Activated CD4-positive, alpha-beta memory T cell treated with anti-CD3 and anti-CD28 coated beads for 36 hours (primary cell): Measurements from ENCODE around the gene GULP1. TPM values are rescaled to one million over a fixed set of nuclear protein-coding genes. Genes with fewer than 3 reads are reported as not detected.

Experiments
- CTCF ChIA-PET: fragments of 350-600 bp; sonication (Branson Sonifier 250); formaldehyde crosslinking; loops from one replicate; lab custom pipeline; 2021; ENCODE audit warnings: antibody characterized with exemption, inconsistent platforms; lab: Charles Lee
- POLR2A ChIA-PET: fragments of 350-600 bp; sonication (Branson Sonifier 250); formaldehyde crosslinking; loops from one replicate; lab custom pipeline; 2021; ENCODE audit warnings: antibody characterized with exemption; lab: Charles Lee
- DNase-seq: peaks from one replicate; pipeline ENCODE4 v3.0.0-alpha.2; 2020
- H3K27ac Mint-ChIP-seq: one replicate; pipeline ENCODE4 v1.8.0; 2021; ENCODE audit warnings: mixed read lengths
- H3K27me3 Mint-ChIP-seq: one replicate; pipeline ENCODE4 v1.8.0; 2021; ENCODE audit warnings: mixed read lengths
- H3K36me3 Mint-ChIP-seq: one replicate; pipeline ENCODE4 v1.8.0; 2021; ENCODE audit warnings: mixed read lengths
- H3K4me1 Mint-ChIP-seq: one replicate; pipeline ENCODE4 v1.8.0; 2021; ENCODE audit warnings: low read depth, mixed read lengths
- H3K4me3 Mint-ChIP-seq: one replicate; pipeline ENCODE4 v1.8.0; 2021; ENCODE audit warnings: mild to moderate bottlenecking, mixed read lengths
- H3K9me3 Mint-ChIP-seq: one replicate; pipeline ENCODE4 v1.8.0; 2021; ENCODE audit warnings: mixed read lengths
- intact Hi-C: fragments of 100-400 bp; cut with micrococcal nuclease; formaldehyde crosslinking; loops from one replicate; pipeline ENCODE4 v1.15.1; 2023
- total RNA-seq, 2 experiments: library from RNA; stranded (reverse); gene quantifications; one replicate each; pipeline ENCODE4 v1.2.3, GENCODE V29; 2021

GULP1 gene
- total RNA-seq, 2 experiments from 2014 or later = not detected

- Mint-ChIP-seq H3K4me1 (no peaks in the 10 kb centered on the region), H3K9me3 (no peaks in the 10 kb centered on the region), H3K27me3 (no peaks in the 10 kb centered on the region), H3K36me3 (no peaks in the 10 kb centered on the region), H3K27ac (no peak overlapping the region), H3K4me3 (no peak overlapping the region)
- POLR2A ChIA-PET = no interaction called here
- no peak for DNase-seq
- intact Hi-C loops = no loop called here
- CTCF ChIA-PET = no interaction called here
Observed at GRCh38 chr2:188332619-188333018, 40.9 kb downstream of the GULP1 start.

GRCh38 chr2:188333751-188334524 is 42.3 kb downstream of the GULP1 start:
- H3K4me1 Mint-ChIP-seq = no peaks in the 10 kb centered on the region
- DNase-seq = no peak
- no peaks in the 10 kb centered on the region for H3K27me3 Mint-ChIP-seq
- intact Hi-C loops = no loop called here
- H3K36me3 Mint-ChIP-seq = no peaks in the 10 kb centered on the region
- no peak overlapping the region for H3K27ac Mint-ChIP-seq
- H3K4me3 Mint-ChIP-seq = no peak overlapping the region
- POLR2A ChIA-PET = no interaction called here
- H3K9me3 Mint-ChIP-seq = no peaks in the 10 kb centered on the region
- CTCF ChIA-PET = no interaction called here

GRCh38 chr2:188338463-188338862 is 46.8 kb downstream of the GULP1 start:
- CTCF ChIA-PET = no interaction called here
- POLR2A ChIA-PET = no interaction called here
- Mint-ChIP-seq H3K4me1 (no peaks in the 10 kb centered on the region), H3K27ac (no peak overlapping the region), H3K9me3 (no peaks in the 10 kb centered on the region), H3K4me3 (no peak overlapping the region), H3K36me3 (no peaks in the 10 kb centered on the region), H3K27me3 (no peaks in the 10 kb centered on the region)
- intact Hi-C loops = no loop called here
- DNase-seq = no peak

GRCh38 chr2:188340257-188340656 is 48.6 kb downstream of the GULP1 start:
- DNase-seq = no peak
- Mint-ChIP-seq H3K4me1 (no peaks in the 10 kb centered on the region), H3K27ac (no peak overlapping the region), H3K36me3 (no peaks in the 10 kb centered on the region), H3K27me3 (no peaks in the 10 kb centered on the region), H3K4me3 (no peak overlapping the region), H3K9me3 (no peaks in the 10 kb centered on the region)
- POLR2A ChIA-PET = no interaction called here
- intact Hi-C loops = no loop called here
- CTCF ChIA-PET = no interaction called here

GRCh38 chr2:188345020-188345419 is 53.3 kb downstream of the GULP1 start:
- CTCF ChIA-PET = no interaction called here
- Mint-ChIP-seq H3K4me1 (no peaks in the 10 kb centered on the region), H3K9me3 (no peaks in the 10 kb centered on the region), H3K4me3 (no peak overlapping the region), H3K36me3 (no peaks in the 10 kb centered on the region), H3K27ac (no peak overlapping the region), H3K27me3 (no peaks in the 10 kb centered on the region)
- no peak for DNase-seq
- intact Hi-C loops = no loop called here
- POLR2A ChIA-PET = no interaction called here

- Mint-ChIP-seq H3K4me1 (no peaks in the 10 kb centered on the region), H3K27me3 (no peaks in the 10 kb centered on the region), H3K9me3 (no peaks in the 10 kb centered on the region), H3K4me3 (no peak overlapping the region), H3K27ac (no peak overlapping the region), H3K36me3 (no peaks in the 10 kb centered on the region)
- intact Hi-C loops = no loop called here
- POLR2A ChIA-PET = no interaction called here
- no peak for DNase-seq
- CTCF ChIA-PET = no interaction called here
Observed at GRCh38 chr2:188345426-188345825, 53.8 kb downstream of the GULP1 start.

GRCh38 chr2:188345831-188346458 is 54.3 kb downstream of the GULP1 start:
- Mint-ChIP-seq H3K27me3 (no peaks in the 10 kb centered on the region), H3K9me3 (no peaks in the 10 kb centered on the region), H3K4me1 (no peaks in the 10 kb centered on the region), H3K27ac (no peak overlapping the region), H3K4me3 (no peak overlapping the region), H3K36me3 (no peaks in the 10 kb centered on the region)
- CTCF ChIA-PET = no interaction called here
- intact Hi-C loops = no loop called here
- POLR2A ChIA-PET = no interaction called here
- DNase-seq = no peak

GRCh38 chr2:188349019-188349418 is 57.3 kb downstream of the GULP1 start:
- CTCF ChIA-PET = no interaction called here

GRCh38 chr2:188353282-188353681 is 61.6 kb downstream of the GULP1 start:
- intact Hi-C loops = no loop called here
- H3K27me3 Mint-ChIP-seq = no peaks in the 10 kb centered on the region
- H3K9me3 Mint-ChIP-seq = no peaks in the 10 kb centered on the region
- H3K4me1 Mint-ChIP-seq = no peaks in the 10 kb centered on the region
- no peak overlapping the region for H3K4me3 Mint-ChIP-seq
- CTCF ChIA-PET = no interaction called here
- H3K27ac Mint-ChIP-seq = no peak overlapping the region
- no peak for DNase-seq
- no peaks in the 10 kb centered on the region for H3K36me3 Mint-ChIP-seq
- POLR2A ChIA-PET = no interaction called here

More at GRCh38 chr2:188349019-188349418, 57.3 kb downstream of the GULP1 start:
- no peak overlapping the region for H3K27ac Mint-ChIP-seq
- intact Hi-C loops = no loop called here
- H3K27me3 Mint-ChIP-seq = no peaks in the 10 kb centered on the region
- H3K36me3 Mint-ChIP-seq = no peaks in the 10 kb centered on the region
- DNase-seq = no peak
- POLR2A ChIA-PET = no interaction called here
- no peak overlapping the region for H3K4me3 Mint-ChIP-seq
- H3K4me1 Mint-ChIP-seq = no peaks in the 10 kb centered on the region
- H3K9me3 Mint-ChIP-seq = no peaks in the 10 kb centered on the region

GRCh38 chr2:188360485-188361263 is 69.0 kb downstream of the GULP1 start:
- no peak overlapping the region for H3K27ac Mint-ChIP-seq
- no peaks in the 10 kb centered on the region for H3K4me1 Mint-ChIP-seq
- intact Hi-C loops = no loop called here
- H3K36me3 Mint-ChIP-seq = no peaks in the 10 kb centered on the region
- H3K9me3 Mint-ChIP-seq = no peaks in the 10 kb centered on the region
- POLR2A ChIA-PET = no interaction called here
- no peak overlapping the region for H3K4me3 Mint-ChIP-seq
- CTCF ChIA-PET = no interaction called here
- no peaks in the 10 kb centered on the region for H3K27me3 Mint-ChIP-seq
- DNase-seq = no peak

- ChIA-PET POLR2A (no interaction called here), CTCF (no interaction called here)
- Mint-ChIP-seq H3K36me3 (no peaks in the 10 kb centered on the region), H3K27ac (no peak overlapping the region), H3K4me3 (no peak overlapping the region), H3K9me3 (no peaks in the 10 kb centered on the region), H3K4me1 (no peaks in the 10 kb centered on the region), H3K27me3 (no peaks in the 10 kb centered on the region)
- intact Hi-C loops = no loop called here
- no peak for DNase-seq
Observed at GRCh38 chr2:188364033-188364630, 72.5 kb downstream of the GULP1 start.

- Mint-ChIP-seq H3K4me1 (no peaks in the 10 kb centered on the region), H3K4me3 (no peak overlapping the region), H3K9me3 (no peaks in the 10 kb centered on the region), H3K27ac (no peak overlapping the region), H3K36me3 (no peaks in the 10 kb centered on the region), H3K27me3 (no peaks in the 10 kb centered on the region)
- DNase-seq = no peak
- intact Hi-C loops = no loop called here
- CTCF ChIA-PET = no interaction called here
- POLR2A ChIA-PET = no interaction called here
Observed at GRCh38 chr2:188365058-188365641, 73.5 kb downstream of the GULP1 start.
